ENCODE data around the gene DIAPH3. TPM values are rescaled to one million over a fixed set of nuclear protein-coding genes. Genes with fewer than 3 reads are reported as not detected.

The DIAPH3 gene
- total RNA-seq, 4 donors from 2014 or later, result 0.20 to 0.30 TPM; not detected in 2

DNA sequence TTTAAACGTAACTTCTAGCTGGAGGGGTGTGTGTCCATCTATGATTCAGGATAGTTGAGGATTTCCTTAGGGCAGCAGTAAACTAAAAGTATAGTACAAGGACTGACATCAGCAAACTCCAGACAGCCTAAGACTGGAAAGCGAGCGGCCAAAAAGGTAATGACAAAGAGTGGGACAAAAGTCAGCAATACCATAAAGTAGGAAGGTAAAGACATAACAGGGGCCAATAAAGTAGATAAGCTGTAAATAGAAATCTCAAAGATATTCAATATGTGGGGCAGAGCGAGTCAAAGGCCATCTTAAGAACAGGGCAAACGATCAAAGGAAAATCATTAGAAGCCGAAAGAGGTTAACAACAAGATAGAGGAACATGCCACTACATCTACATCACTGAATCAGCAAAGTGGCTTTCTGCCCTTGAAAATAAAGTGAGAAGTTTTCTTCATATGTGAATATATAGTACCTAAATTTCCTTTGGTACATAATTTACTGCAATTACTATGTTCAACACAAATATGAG lies 167.2 kb downstream of the DIAPH3 start:
- H3K4me3 ChIP-seq, result no peak overlapping the region
- H3K36me3 ChIP-seq, result no peaks in the 10 kb centered on the region
- 86 to 97% methylated on average over 6 of the region's 6 CpGs for WGBS, 2 donors
- H3K27me3 ChIP-seq, result no peaks in the 10 kb centered on the region
- DNase-seq (ENCODE audit: low spot score in 2 of 2), result no peak
- H3K27ac ChIP-seq, result no peak overlapping the region
- H3K9me3 ChIP-seq, result no peaks in the 10 kb centered on the region
- no peaks in the 10 kb centered on the region for H3K4me1 ChIP-seq
- no peak for TF ChIP-seq POLR2A (IDR thresholded peaks at IDR 0.05)
- TF ChIP-seq, protein P1, sequence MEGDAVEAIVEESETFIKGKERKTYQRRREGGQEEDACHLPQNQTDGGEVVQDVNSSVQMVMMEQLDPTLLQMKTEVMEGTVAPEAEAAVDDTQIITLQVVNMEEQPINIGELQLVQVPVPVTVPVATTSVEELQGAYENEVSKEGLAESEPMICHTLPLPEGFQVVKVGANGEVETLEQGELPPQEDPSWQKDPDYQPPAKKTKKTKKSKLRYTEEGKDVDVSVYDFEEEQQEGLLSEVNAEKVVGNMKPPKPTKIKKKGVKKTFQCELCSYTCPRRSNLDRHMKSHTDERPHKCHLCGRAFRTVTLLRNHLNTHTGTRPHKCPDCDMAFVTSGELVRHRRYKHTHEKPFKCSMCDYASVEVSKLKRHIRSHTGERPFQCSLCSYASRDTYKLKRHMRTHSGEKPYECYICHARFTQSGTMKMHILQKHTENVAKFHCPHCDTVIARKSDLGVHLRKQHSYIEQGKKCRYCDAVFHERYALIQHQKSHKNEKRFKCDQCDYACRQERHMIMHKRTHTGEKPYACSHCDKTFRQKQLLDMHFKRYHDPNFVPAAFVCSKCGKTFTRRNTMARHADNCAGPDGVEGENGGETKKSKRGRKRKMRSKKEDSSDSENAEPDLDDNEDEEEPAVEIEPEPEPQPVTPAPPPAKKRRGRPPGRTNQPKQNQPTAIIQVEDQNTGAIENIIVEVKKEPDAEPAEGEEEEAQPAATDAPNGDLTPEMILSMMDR (IDR thresholded peaks at IDR 0.05), result no peak
- no peak for TF ChIP-seq EP300 (IDR thresholded peaks at IDR 0.05)

DNA sequence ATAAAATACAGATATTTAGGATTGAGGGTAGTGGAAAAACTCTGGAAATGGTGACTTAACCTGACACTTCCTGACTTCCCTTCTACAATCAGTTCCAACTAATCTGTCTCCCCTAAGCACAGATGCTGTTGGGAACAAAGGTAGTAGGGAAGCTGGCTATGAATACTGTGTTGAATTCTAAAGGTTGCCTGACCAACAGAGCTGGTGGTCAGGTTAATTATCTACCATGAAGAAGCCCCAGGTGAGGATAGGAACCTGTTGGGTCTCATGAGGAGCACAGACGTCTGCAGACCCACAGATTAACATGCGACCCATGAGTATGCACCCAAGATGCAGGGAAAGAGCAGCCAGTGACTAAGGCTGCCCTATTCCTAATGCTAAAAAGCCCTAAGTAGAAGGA lies 172.3 kb downstream of the DIAPH3 start:
- no peaks in the 10 kb centered on the region for H3K27me3 ChIP-seq
- no peaks in the 10 kb centered on the region for H3K9me3 ChIP-seq
- H3K36me3 ChIP-seq, result no peaks in the 10 kb centered on the region
- no peaks in the 10 kb centered on the region for H3K4me1 ChIP-seq
- H3K27ac ChIP-seq, result no peak overlapping the region
- DNase-seq (ENCODE audit: low spot score in 2 of 2), result no peak
- no peak overlapping the region for H3K4me3 ChIP-seq
- TF ChIP-seq EP300 (IDR thresholded peaks at IDR 0.05) (no peak), POLR2A (IDR thresholded peaks at IDR 0.05) (no peak)
- TF ChIP-seq, protein P1 (IDR thresholded peaks at IDR 0.05), result no peak
- WGBS, 2 donors, result 92% methylated on average over 2 of the region's 2 CpGs

DNA sequence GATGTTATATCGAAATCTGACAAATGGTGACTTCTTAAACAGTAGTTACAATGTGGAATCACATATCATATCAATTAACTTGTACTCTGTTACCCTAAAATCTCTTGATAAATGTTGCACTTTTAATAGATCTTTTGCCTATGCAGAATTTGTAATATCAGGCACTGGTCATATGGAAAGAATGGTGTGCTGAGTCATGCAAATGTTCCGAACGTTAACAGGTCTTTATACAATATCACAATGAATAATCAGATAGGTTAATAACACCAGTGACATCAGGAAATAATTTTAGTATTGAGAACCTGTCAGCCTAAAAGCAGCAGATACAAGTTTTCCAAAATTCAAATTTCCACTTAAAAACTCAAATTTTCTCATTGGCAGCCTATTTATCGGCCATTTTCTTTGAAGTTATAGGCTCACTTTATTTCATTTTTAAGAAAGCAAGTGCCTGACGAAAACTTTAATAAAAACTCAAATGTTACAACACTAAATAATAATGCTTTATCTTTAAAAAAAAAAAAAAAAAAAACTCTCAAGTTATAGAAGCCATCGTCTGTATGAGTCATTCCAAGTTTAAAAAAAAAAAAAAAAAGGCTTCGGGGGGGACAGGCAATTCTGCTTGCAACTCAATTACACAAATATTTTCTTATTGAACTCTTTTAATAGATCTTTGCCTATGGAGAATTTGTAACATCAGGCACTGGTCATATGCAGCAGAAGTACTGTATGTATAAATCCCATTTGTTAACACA lies 180.9 kb downstream of the DIAPH3 start:
- Histone ChIP-seq H3K27ac (no peak overlapping the region), H3K36me3 (no peaks in the 10 kb centered on the region), H3K4me1 (no peaks in the 10 kb centered on the region), H3K4me3 (no peak overlapping the region), H3K9me3 (no peaks in the 10 kb centered on the region), H3K27me3 (no peaks in the 10 kb centered on the region)
- 74 to 77% methylated on average over 7 of the region's 7 CpGs for WGBS, 2 donors
- TF ChIP-seq, protein P1 (IDR thresholded peaks at IDR 0.05), result no peak
- no peak for TF ChIP-seq EP300 (IDR thresholded peaks at IDR 0.05)
- TF ChIP-seq POLR2A (IDR thresholded peaks at IDR 0.05), result no peak
- DNase-seq (ENCODE audit: low spot score in 2 of 2), result no peak

DNA sequence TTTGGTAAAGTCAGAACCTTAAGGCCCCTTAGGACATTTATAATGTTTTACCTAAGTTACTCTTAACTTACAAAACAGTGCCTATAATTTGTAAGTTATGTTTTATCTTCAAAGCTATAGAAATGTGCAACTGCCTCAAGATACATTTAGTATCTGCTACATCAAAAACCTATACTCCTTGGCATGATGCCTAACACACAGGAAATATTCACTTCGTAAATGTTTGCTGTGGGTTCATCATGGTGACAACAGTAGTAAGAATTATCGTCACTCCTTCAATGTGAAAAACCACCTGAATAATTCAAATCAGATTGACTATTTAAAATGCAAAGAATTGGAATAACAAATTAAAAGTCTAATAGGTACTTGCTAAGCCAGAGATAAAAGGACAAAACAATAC lies 184.1 kb downstream of the DIAPH3 start:
- no peak for DNase-seq (ENCODE audit: low spot score in 2 of 2)
- Histone ChIP-seq H3K27ac (no peak overlapping the region), H3K36me3 (no peaks in the 10 kb centered on the region), H3K4me1 (no peaks in the 10 kb centered on the region), H3K4me3 (no peak overlapping the region), H3K9me3 (no peaks in the 10 kb centered on the region), H3K27me3 (no peaks in the 10 kb centered on the region)
- WGBS, 2 donors, result 92 to 93% methylated on average over 2 of the region's 2 CpGs
- TF ChIP-seq POLR2A (IDR thresholded peaks at IDR 0.05) (no peak), EP300 (IDR thresholded peaks at IDR 0.05) (no peak)
- TF ChIP-seq, protein P1 (IDR thresholded peaks at IDR 0.05), result no peak

DNA sequence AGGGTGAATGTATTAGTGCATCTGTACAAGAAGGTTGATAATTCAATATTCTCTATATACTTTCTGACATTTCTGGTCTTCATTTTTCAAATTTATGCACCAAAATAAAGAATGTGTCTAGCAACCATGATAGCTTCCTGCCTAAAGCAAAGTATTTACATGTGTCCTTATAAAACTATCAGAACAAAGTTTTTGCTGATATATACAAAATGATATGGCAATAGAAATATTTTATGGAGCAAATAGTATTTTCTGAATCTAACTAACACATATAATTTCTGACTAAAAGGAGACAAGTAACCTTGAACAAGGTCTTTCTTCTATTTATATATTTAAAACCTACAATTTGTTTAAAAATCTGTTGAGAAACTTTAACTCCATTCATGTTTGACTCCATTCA lies 184.9 kb downstream of the DIAPH3 start:
- no peak overlapping the region for H3K4me3 ChIP-seq
- no peaks in the 10 kb centered on the region for H3K9me3 ChIP-seq
- TF ChIP-seq, protein P1 (IDR thresholded peaks at IDR 0.05), result no peak
- no peak for TF ChIP-seq EP300 (IDR thresholded peaks at IDR 0.05)
- no peak for TF ChIP-seq POLR2A (IDR thresholded peaks at IDR 0.05)
- H3K36me3 ChIP-seq, result no peaks in the 10 kb centered on the region
- DNase-seq (ENCODE audit: low spot score in 2 of 2), result no peak
- no peaks in the 10 kb centered on the region for H3K27me3 ChIP-seq
- no peak overlapping the region for H3K27ac ChIP-seq
- no peaks in the 10 kb centered on the region for H3K4me1 ChIP-seq
